K562 (cell line): ENCODE results near the gene CST7. TPM values are rescaled to one million over a fixed set of nuclear protein-coding genes. Genes with fewer than 3 reads are reported as not detected.

ENCODE experiments used
- ATAC-seq: fragments of 200-7000 bp; cut with Tn5 transposase; 3 replicates; pipeline ENCODE4 v1.9.1; 2020; ENCODE audit warnings: moderate library complexity
- BruUV-seq: library from RNA; stranded (reverse); fragments of 400-500 nt; replicated peaks from 2 replicates; lab custom pipeline; 2021; lab: Mats Ljungman, UMichigan
- CTCF ChIA-PET: fragments of 300-600 bp; formaldehyde crosslinking; extraction: SDS; loops from one replicate; lab custom pipeline; 2021; ENCODE audit warnings: low intra/inter-chr PET ratio; lab: Yijun Ruan, JAX
- POLR2A ChIA-PET: fragments of 300-600, 350-650 bp; sonication (Branson Sonifier 250); formaldehyde crosslinking; extraction: SDS; loops from one replicate; lab custom pipeline; 2021; ENCODE audit warnings: antibody characterized with exemption, inconsistent platforms; lab: Yijun Ruan, JAX
- DNase-seq, 4 experiments: peaks; one replicate each; pipeline versions ENCODE4 v3.0.0 to v3.0.0-alpha.2; 2011 to 2018; ENCODE audit warnings: low spot score in 3 of 4, mixed read lengths in 3 of 4; ENCODE audit errors: extremely low read depth in 1 of 4
- FAIRE-seq: peaks from 2 replicates; lab custom pipeline; 2011; peaks lifted over from hg19 to GRCh38; lab: Jason Lieb, UNC
- H2AFZ ChIP-seq: 2 replicates; pipeline ENCODE4 v1.6.0; 2011; ENCODE audit warnings: low read depth, low read length, control low read depth, inconsistent platforms
- H3K27ac ChIP-seq: fragments of 200-600 bp; 3 replicates; pipeline ENCODE4 v1.8.0; 2011; ENCODE audit warnings: low read depth, mild to moderate bottlenecking, control low read depth, inconsistent platforms, low read length, moderate library complexity, mixed read lengths; ENCODE audit errors: extremely low read depth
- H3K27me3 ChIP-seq, 2 experiments: fragments of 300-600 bp in 1 of 2; 2 replicates in 1 of 2; 3 replicates in 1 of 2; pipeline versions ENCODE4 v1.6.0 to v1.8.0; 2011; ENCODE audit warnings: inconsistent platforms in 2 of 2, low read length in 2 of 2, mild to moderate bottlenecking in 1 of 2, mixed read lengths in 1 of 2, moderate library complexity in 1 of 2; ENCODE audit not compliant: control insufficient read depth in 2 of 2, insufficient read depth in 2 of 2
- H3K36me3 ChIP-seq: fragments of 300-600 bp; 3 replicates; pipeline ENCODE4 v1.8.0; 2011; ENCODE audit warnings: mild to moderate bottlenecking, low read length, inconsistent platforms; ENCODE audit not compliant: control insufficient read depth, insufficient read depth
- H3K4me1 ChIP-seq, 2 experiments: fragments of 200-600 bp in 1 of 2; replicated peaks in 1 of 2; 2 replicates in 1 of 2; 3 replicates in 1 of 2; pipeline versions ENCODE4 v1.5.1 to v1.8.0; 2011; ENCODE audit warnings: inconsistent platforms in 2 of 2, low read length in 2 of 2, mild to moderate bottlenecking in 1 of 2, mixed read lengths in 1 of 2, moderate library complexity in 1 of 2; ENCODE audit not compliant: control insufficient read depth in 2 of 2, insufficient read depth in 2 of 2
- H3K4me2 ChIP-seq: 2 replicates; pipeline ENCODE4 v1.6.1; 2011; ENCODE audit warnings: low read length, control low read depth, inconsistent platforms, mixed read lengths; ENCODE audit not compliant: insufficient read depth
- H3K4me3 ChIP-seq: fragments of 200-600 bp; sonication (generic), shearing (Covaris generic); 2 replicates; pipeline ENCODE4 v1.5.1; 2016; ENCODE audit warnings: control low read depth, inconsistent platforms
- H3K79me2 ChIP-seq: fragments of 200-600 bp; 3 replicates; pipeline ENCODE4 v1.8.0; 2011; ENCODE audit warnings: low read length, inconsistent platforms; ENCODE audit not compliant: control insufficient read depth, insufficient read depth
- H3K9ac ChIP-seq, 2 experiments: 2 replicates each; pipeline versions ENCODE4 v1.6.0 to v1.6.1; 2011; ENCODE audit warnings: low read depth in 2 of 2, low read length in 2 of 2, control low read depth in 1 of 2, inconsistent platforms in 1 of 2, mild to moderate bottlenecking in 1 of 2, mixed read lengths in 1 of 2; ENCODE audit not compliant: insufficient read depth in 1 of 2
- H3K9me1 ChIP-seq: one replicate; pipeline ENCODE4 v1.6.0; 2011; ENCODE audit warnings: inconsistent platforms, mild to moderate bottlenecking, low read length, moderate library complexity; ENCODE audit not compliant: control insufficient read depth, insufficient read depth
- H3K9me3 ChIP-seq: replicated peaks from 2 replicates; pipeline ENCODE4 v1.5.1; 2011; ENCODE audit warnings: low read depth, low read length, inconsistent platforms; ENCODE audit not compliant: control insufficient read depth, insufficient read depth
- H4K20me1 ChIP-seq: replicated peaks from 2 replicates; pipeline ENCODE4 v1.6.1; 2011; ENCODE audit warnings: low read length, inconsistent platforms, mixed read lengths; ENCODE audit not compliant: control insufficient read depth, insufficient read depth
- E2F3 ChIP-seq: fragments of 250-450 bp; sonication (Bioruptor Pico); IDR thresholded peaks from 2 replicates; pipeline ENCODE4 v1.4.0; 2020; ENCODE audit warnings: mild to moderate bottlenecking
- ETV6 ChIP-seq, 3 experiments: fragments of 150-350 bp in 1 of 3; sonication (generic) in 1 of 3; formaldehyde crosslinking in 1 of 3; IDR thresholded peaks; 2 replicates each; pipeline versions ENCODE4 v1.6.1 to v1.8.0; 2014 to 2022; ENCODE audit warnings: borderline replicate concordance in 2 of 3, low read depth in 2 of 3, antibody characterized with exemption in 1 of 3, low read length in 1 of 3, mild to moderate bottlenecking in 1 of 3, missing genetic modification reagents in 1 of 3
- HDAC3 ChIP-seq: fragments of 450-650 bp; IDR thresholded peaks from 2 replicates; pipeline ENCODE4 v1.6.1; 2018; ENCODE audit warnings: borderline replicate concordance, mild to moderate bottlenecking, moderate library complexity; ENCODE audit not compliant: partially characterized antibody
- MTF1 ChIP-seq: fragments of 250-450 bp; sonication (Bioruptor Pico); IDR thresholded peaks from 2 replicates; pipeline ENCODE4 v1.9.0; 2021; ENCODE audit warnings: moderate library complexity, mild to moderate bottlenecking, inconsistent platforms, borderline replicate concordance
- NR2C2 ChIP-seq, 2 experiments: fragments of 200-800 bp in 1 of 2; sonication (Bioruptor generic) in 1 of 2; sonication (generic) in 1 of 2; formaldehyde crosslinking in 1 of 2; IDR thresholded peaks; 2 replicates each; pipeline versions ENCODE4 v1.6.1 to v1.8.0; 2016 to 2022; ENCODE audit warnings: mild to moderate bottlenecking in 1 of 2, missing compliant biosample characterization in 1 of 2, missing genetic modification characterization in 1 of 2, missing genetic modification reagents in 1 of 2
- PRPF4 ChIP-seq: fragments of 200-400 bp; formaldehyde crosslinking; IDR thresholded peaks from one replicate; pipeline ENCODE4 v1.6.1; 2017; ENCODE audit warnings: low read length, low read depth, mild to moderate bottlenecking; ENCODE audit not compliant: insufficient read depth, poor library complexity, severe bottlenecking
- RBM15 ChIP-seq: fragments of 200-400 bp; formaldehyde crosslinking; IDR thresholded peaks from 2 replicates; pipeline ENCODE4 v1.6.1; 2018; ENCODE audit warnings: mild to moderate bottlenecking, low read length, moderate library complexity; ENCODE audit not compliant: insufficient read depth
- STAT6 ChIP-seq: sonication (generic); formaldehyde crosslinking; IDR thresholded peaks from 2 replicates; pipeline ENCODE4 v1.8.1; 2023; ENCODE audit warnings: mild to moderate bottlenecking, missing genetic modification reagents
- USF1 ChIP-seq: sonication (generic); formaldehyde crosslinking; IDR thresholded peaks from 2 replicates; pipeline ENCODE4 v1.9.0; 2022; ENCODE audit warnings: mild to moderate bottlenecking, missing genetic modification reagents
- ZKSCAN3 ChIP-seq: fragments of 250-450 bp; sonication (Bioruptor Pico); IDR thresholded peaks from 2 replicates; pipeline ENCODE4 v1.4.0; 2020
- WGBS: fragments of 100-300 bp; shearing (Covaris generic); methylation state at CpG from one replicate; pipeline ENCODE4 v1.1.6; 2016; ENCODE audit warnings: low coverage, mixed read lengths; ENCODE audit not compliant: insufficient coverage; ENCODE audit errors: missing lambda C conversion rate; 5-methylcytosine and 5-hydroxymethylcytosine counted together
- in situ Hi-C: fragments of 300-500 bp; cut with MboI; formaldehyde crosslinking; loops from 4 replicates; pipeline ENCODE4 v1.15.0; 2018; ENCODE audit warnings: inconsistent platforms, mixed read lengths
- intact Hi-C: fragments of 100-400 bp; cut with micrococcal nuclease; formaldehyde crosslinking; loops from 2 replicates; pipeline ENCODE4 v1.14.2; 2022
- polyA plus RNA-seq, 8 experiments: library from polyadenylated mRNA; depleted of rRNA in 4 of 8; stranded (reverse) in 5 of 8; unstranded in 3 of 8; fragments of >200 nt; fragmentation: Nextera tagmentation in 2 of 8; fragmentation: Illumina TruSeq in 1 of 8; extraction: Ambion mirVana in 2 of 8; extraction: Trizol in 1 of 8; gene quantifications; 2 replicates each; pipeline versions ENCODE4 v1.2.1 to v1.2.3, GENCODE V29; 2011 to 2014; ENCODE audit warnings: inconsistent platforms in 1 of 8, missing spikeins in 1 of 8
- total RNA-seq, 7 experiments: library from RNA; depleted of rRNA in 6 of 7; stranded (reverse); fragments of >200 nt in 6 of 7; fragmentation: Illumina TruSeq in 2 of 7; extraction: Trizol in 2 of 7; gene quantifications; 2 replicates each; pipeline versions ENCODE4 v1.2.1 to v1.2.3, GENCODE V29; 2011 to 2021; ENCODE audit warnings: low replicate concordance in 1 of 7

The CST7 gene
- total and polyA plus RNA-seq, 9 of the 15 experiments (the other 6 are each of a cell fraction or from before 2014, with no cell fraction given): not detected

- H3K9me3 ChIP-seq: no peaks in the 10 kb centered on the region
- no peaks in the 10 kb centered on the region for H4K20me1 ChIP-seq
- CTCF ChIA-PET: no interaction called here
- FAIRE-seq (no peak), ATAC-seq (no peak), DNase-seq (no peak)
- 88% methylated on average over 8 of the region's 15 CpGs for WGBS
- peaks cover 3% of the 10 kb centered on the region; the same call in 1 of the 3 replicates for H3K79me2 ChIP-seq
- peaks cover 38% of the 10 kb centered on the region; the same call in 2 of the 3 replicates for H3K36me3 ChIP-seq
- H3K27me3 ChIP-seq: no peaks in the 10 kb centered on the region
- H3K4me1 ChIP-seq: no peaks in the 10 kb centered on the region
- intact Hi-C loops: no loop called here
- no peak overlapping the region for H3K27ac ChIP-seq
- no peak overlapping the region for H2AFZ ChIP-seq
- no peaks in the 10 kb centered on the region for H3K9me1 ChIP-seq
- TF ChIP-seq ZKSCAN3 (CRISPR knock-in tag) (no peak), NR2C2 (CRISPR knock-in tag; IDR thresholded peaks at IDR 0.05) (no peak), NR2C2 (tag; IDR thresholded peaks at IDR 0.05) (no peak), PRPF4 (no peak), E2F3 (CRISPR knock-in tag) (no peak), RBM15 (no peak), STAT6 (no peak), HDAC3 (no peak), MTF1 (CRISPR knock-in tag) (no peak), USF1 (CRISPR knock-in tag) (no peak), ETV6 (IDR thresholded peaks at IDR 0.05; ENCODE audit: borderline replicate concordance in 1 of 2, low read depth in 2 of 2, low read length in 1 of 2) (no peak), ETV6 (CRISPR knock-in tag; IDR thresholded peaks at IDR 0.05; ENCODE audit: borderline replicate concordance) (no peak)
- H3K4me3 ChIP-seq: no peak overlapping the region
- no TSS peak for BruUV-seq
- H3K4me2 ChIP-seq: no peak overlapping the region
- in situ Hi-C loops: no loop called here
- H3K9ac ChIP-seq: no peak overlapping the region
- POLR2A ChIA-PET: interaction anchor here (0.7 kb wide), 1 partner anchor 197 kb away, joined by 5 read pairs; no protein-coding TSS in a partner anchor
Observed at GRCh38 chr20:24979036-24979960, 30.2 kb downstream of the CST7 start.
